GM08714 (cell line): ENCODE measurements around the gene CXXC4.

ENCODE experiments used
- H3K4me3 ChIP-seq: fragments of 200-500 bp; sonication (Bioruptor generic); 2 replicates; pipeline ENCODE4 v1.5.1; 2014; ENCODE audit warnings: mild to moderate bottlenecking, low read length, inconsistent platforms
- ZNF274 ChIP-seq: IDR thresholded peaks from 2 replicates; pipeline ENCODE4 v1.6.1; 2012; ENCODE audit warnings: mild to moderate bottlenecking, low read depth, low read length

Gene CXXC4

GRCh38 chr4:104492183-104492771 lies 2.4 kb downstream of the CXXC4 start:
- TF ChIP-seq ZNF274: no peak
- H3K4me3 ChIP-seq: peak overlapping the region; percentile 97

- H3K4me3 ChIP-seq: peak overlapping the region; percentile 97
- TF ChIP-seq ZNF274: no peak
Measured at GRCh38 chr4:104491481-104492182, 3.1 kb downstream of the CXXC4 start.

GRCh38 chr4:104490770-104491480 lies 3.8 kb downstream of the CXXC4 start:
- no peak for TF ChIP-seq ZNF274
- H3K4me3 ChIP-seq: peak overlapping the region; percentile 67

GRCh38 chr4:104490096-104490769 lies 4.5 kb downstream of the CXXC4 start:
- peak overlapping the region; percentile 67 for H3K4me3 ChIP-seq
- TF ChIP-seq ZNF274: no peak

GRCh38 chr4:104489731-104490095 lies 5.0 kb downstream of the CXXC4 start:
- H3K4me3 ChIP-seq: peak overlapping the region; percentile 25; the same call in 1 of the 2 replicates
- TF ChIP-seq ZNF274: no peak

GRCh38 chr4:104488151-104488550 lies 6.5 kb downstream of the CXXC4 start:
- TF ChIP-seq ZNF274: no peak
- peak overlapping the region; percentile 26 for H3K4me3 ChIP-seq

GRCh38 chr4:104486716-104487504 lies 7.8 kb downstream of the CXXC4 start:
- TF ChIP-seq ZNF274: no peak
- H3K4me3 ChIP-seq: no peak overlapping the region

- no peak for TF ChIP-seq ZNF274
- H3K4me3 ChIP-seq: no peak overlapping the region
Measured at GRCh38 chr4:104475652-104476051, 19.0 kb downstream of the CXXC4 start.

- H3K4me3 ChIP-seq: no peak overlapping the region
- TF ChIP-seq ZNF274: no peak
Measured at GRCh38 chr4:104472766-104473165, 21.9 kb downstream of the CXXC4 start.

- no peak for TF ChIP-seq ZNF274
- no peak overlapping the region for H3K4me3 ChIP-seq
Measured at GRCh38 chr4:104470770-104471169, 23.9 kb downstream of the CXXC4 start.

GRCh38 chr4:104469794-104470193 lies 24.9 kb downstream of the CXXC4 start:
- no peak overlapping the region for H3K4me3 ChIP-seq

GRCh38 chr4:104465619-104466018 lies 29.1 kb downstream of the CXXC4 start:
- TF ChIP-seq ZNF274: no peak
- no peak overlapping the region for H3K4me3 ChIP-seq

More at GRCh38 chr4:104469794-104470193, 24.9 kb downstream of the CXXC4 start:
- no peak for TF ChIP-seq ZNF274

- no peak overlapping the region for H3K4me3 ChIP-seq
- TF ChIP-seq ZNF274: no peak
Measured at GRCh38 chr4:104465201-104465600, 29.5 kb downstream of the CXXC4 start.

GRCh38 chr4:104462641-104463040 lies 32.1 kb downstream of the CXXC4 start:
- no peak for TF ChIP-seq ZNF274

More at GRCh38 chr4:104462641-104463040, 32.1 kb downstream of the CXXC4 start:
- no peak overlapping the region for H3K4me3 ChIP-seq
